Esophagus squamous epithelium (tissue), 4 donors: ENCODE data around the gene THPO.

Source experiments
- POLR2A ChIP-seq, 4 donors: fragments of 450-650 bp; IDR thresholded peaks; one replicate each; pipeline ENCODE4 v1.6.1; 2017; ENCODE audit warnings: antibody characterized with exemption in 4 of 4, mild to moderate bottlenecking in 4 of 4, moderate library complexity in 3 of 4
- TF ChIP-seq, protein P1 (sequence below), 6 experiments: fragments of 450-650 bp in 4 of 6; fragments of 200-600 bp in 2 of 6; sonication (generic) in 2 of 6; IDR thresholded peaks; one replicate each; pipeline ENCODE4 v1.5.1; 2016 to 2019; ENCODE audit warnings: antibody characterized with exemption in 6 of 6, mild to moderate bottlenecking in 4 of 6, moderate library complexity in 4 of 6

DNA sequence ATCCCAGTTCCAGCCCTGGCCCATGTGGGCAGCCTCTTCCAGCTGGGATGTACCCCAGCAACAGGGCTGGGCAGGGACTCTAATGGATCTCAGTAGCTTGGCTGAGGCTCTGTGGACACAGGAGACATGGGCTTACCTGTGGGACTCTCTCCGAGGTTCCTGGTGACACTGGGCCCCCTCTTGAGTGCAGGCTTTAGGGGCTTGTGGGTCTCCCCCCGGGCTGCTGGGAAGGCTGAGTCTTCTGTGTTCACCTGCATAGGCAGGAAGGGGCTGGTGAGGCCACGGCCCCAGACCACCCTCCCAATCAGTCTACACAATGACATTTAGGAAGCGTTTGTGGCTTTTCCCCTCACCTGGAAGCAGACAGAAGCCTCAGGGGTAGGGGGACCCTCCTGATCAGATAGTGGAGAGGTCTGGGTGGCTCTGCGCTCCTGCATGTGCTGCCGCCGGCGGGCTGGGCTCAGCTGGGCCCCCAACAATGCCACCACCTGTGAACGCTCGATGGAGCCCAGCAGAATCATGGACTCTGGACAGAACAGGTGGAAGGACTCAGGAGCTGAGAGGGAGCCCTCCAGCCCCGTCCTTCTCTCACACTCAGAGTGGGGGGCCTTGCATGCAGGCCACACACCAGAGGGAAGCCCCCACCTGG, 25.0 kb downstream of the THPO start:
- TF ChIP-seq, protein P1, sequence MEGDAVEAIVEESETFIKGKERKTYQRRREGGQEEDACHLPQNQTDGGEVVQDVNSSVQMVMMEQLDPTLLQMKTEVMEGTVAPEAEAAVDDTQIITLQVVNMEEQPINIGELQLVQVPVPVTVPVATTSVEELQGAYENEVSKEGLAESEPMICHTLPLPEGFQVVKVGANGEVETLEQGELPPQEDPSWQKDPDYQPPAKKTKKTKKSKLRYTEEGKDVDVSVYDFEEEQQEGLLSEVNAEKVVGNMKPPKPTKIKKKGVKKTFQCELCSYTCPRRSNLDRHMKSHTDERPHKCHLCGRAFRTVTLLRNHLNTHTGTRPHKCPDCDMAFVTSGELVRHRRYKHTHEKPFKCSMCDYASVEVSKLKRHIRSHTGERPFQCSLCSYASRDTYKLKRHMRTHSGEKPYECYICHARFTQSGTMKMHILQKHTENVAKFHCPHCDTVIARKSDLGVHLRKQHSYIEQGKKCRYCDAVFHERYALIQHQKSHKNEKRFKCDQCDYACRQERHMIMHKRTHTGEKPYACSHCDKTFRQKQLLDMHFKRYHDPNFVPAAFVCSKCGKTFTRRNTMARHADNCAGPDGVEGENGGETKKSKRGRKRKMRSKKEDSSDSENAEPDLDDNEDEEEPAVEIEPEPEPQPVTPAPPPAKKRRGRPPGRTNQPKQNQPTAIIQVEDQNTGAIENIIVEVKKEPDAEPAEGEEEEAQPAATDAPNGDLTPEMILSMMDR (IDR thresholded peaks at IDR 0.05): no peak
- no peak for TF ChIP-seq POLR2A (IDR thresholded peaks at IDR 0.05)
